NB4 (cell line): ENCODE data around the gene LRCOL1.

Experiments
- POLR2A ChIP-seq: IDR thresholded peaks from 2 replicates; pipeline ENCODE4 v1.6.1; 2011; ENCODE audit warnings: mild to moderate bottlenecking; ENCODE audit not compliant: insufficient read length; ENCODE audit errors: extremely low read depth
- TF ChIP-seq, protein P1 (sequence below): IDR thresholded peaks from one replicate; pipeline ENCODE4 v1.5.1; 2012; ENCODE audit warnings: low read depth, low read length

DNA sequence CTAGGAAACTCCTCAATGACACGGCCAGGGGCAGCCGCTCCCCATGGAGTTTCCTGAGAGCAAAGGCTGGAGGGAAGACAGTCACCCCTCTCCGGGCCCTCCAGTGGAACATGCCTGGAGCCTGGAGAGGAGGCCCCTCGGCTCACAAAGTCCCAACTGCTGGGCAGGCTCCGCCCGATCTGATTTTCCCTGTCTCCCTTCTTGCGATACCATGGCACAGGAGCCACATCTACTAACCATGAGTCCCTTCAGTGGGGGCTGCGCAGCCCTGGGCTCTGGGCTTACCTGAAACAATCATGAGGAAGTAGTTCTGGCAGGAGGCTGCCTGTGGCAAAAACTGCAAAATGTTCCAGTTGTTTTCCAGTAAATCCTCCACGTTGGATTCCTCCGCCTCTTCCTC is 23.5 kb upstream of the LRCOL1 start:
- TF ChIP-seq, protein P1, sequence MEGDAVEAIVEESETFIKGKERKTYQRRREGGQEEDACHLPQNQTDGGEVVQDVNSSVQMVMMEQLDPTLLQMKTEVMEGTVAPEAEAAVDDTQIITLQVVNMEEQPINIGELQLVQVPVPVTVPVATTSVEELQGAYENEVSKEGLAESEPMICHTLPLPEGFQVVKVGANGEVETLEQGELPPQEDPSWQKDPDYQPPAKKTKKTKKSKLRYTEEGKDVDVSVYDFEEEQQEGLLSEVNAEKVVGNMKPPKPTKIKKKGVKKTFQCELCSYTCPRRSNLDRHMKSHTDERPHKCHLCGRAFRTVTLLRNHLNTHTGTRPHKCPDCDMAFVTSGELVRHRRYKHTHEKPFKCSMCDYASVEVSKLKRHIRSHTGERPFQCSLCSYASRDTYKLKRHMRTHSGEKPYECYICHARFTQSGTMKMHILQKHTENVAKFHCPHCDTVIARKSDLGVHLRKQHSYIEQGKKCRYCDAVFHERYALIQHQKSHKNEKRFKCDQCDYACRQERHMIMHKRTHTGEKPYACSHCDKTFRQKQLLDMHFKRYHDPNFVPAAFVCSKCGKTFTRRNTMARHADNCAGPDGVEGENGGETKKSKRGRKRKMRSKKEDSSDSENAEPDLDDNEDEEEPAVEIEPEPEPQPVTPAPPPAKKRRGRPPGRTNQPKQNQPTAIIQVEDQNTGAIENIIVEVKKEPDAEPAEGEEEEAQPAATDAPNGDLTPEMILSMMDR, result no peak
- no peak for TF ChIP-seq POLR2A
